OCI-LY7 (cell line): ENCODE results near the gene FZD7.

ENCODE experiments used
- EZH2phosphoT487 ChIP-seq: fragments of 200-600 bp; sonication (generic); IDR thresholded peaks from 2 replicates; pipeline ENCODE4 v1.6.1; 2018; ENCODE audit warnings: low read depth, borderline replicate concordance, mild to moderate bottlenecking, mixed run types, antibody characterized with exemption, low read length, moderate library complexity, mixed read lengths
- TF ChIP-seq, protein P1 (sequence below): fragments of 200-600 bp; sonication (generic); conservative IDR thresholded peaks from 2 replicates; pipeline ENCODE4 v1.5.1; 2014; ENCODE audit warnings: mild to moderate bottlenecking, antibody characterized with exemption, low read length, moderate library complexity, mixed read lengths

DNA sequence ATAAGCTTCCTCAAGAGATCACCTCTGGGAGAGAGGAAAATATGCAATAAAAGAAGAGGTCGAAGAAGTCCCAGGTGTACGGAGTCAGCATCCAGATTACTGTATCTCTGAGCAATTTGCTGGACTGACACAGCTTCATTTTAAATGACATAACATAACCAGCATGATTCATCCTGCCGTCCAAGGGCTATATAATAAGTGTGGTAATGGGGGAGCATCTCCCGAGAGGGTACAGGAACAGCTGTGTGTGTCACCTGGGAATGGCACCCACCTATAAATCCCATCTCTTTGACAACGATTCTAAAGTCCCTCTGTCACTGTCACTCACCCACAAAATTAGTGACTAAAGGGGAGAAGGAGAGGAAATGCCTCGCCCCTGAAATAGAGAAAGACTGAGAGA, 19.3 kb upstream of the FZD7 start:
- TF ChIP-seq, protein P1, sequence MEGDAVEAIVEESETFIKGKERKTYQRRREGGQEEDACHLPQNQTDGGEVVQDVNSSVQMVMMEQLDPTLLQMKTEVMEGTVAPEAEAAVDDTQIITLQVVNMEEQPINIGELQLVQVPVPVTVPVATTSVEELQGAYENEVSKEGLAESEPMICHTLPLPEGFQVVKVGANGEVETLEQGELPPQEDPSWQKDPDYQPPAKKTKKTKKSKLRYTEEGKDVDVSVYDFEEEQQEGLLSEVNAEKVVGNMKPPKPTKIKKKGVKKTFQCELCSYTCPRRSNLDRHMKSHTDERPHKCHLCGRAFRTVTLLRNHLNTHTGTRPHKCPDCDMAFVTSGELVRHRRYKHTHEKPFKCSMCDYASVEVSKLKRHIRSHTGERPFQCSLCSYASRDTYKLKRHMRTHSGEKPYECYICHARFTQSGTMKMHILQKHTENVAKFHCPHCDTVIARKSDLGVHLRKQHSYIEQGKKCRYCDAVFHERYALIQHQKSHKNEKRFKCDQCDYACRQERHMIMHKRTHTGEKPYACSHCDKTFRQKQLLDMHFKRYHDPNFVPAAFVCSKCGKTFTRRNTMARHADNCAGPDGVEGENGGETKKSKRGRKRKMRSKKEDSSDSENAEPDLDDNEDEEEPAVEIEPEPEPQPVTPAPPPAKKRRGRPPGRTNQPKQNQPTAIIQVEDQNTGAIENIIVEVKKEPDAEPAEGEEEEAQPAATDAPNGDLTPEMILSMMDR = no peak
- TF ChIP-seq EZH2phosphoT487 = no peak
